ENCODE data around the gene TMEM123. TPM values are rescaled to one million over a fixed set of nuclear protein-coding genes. Genes with fewer than 3 reads are reported as not detected.

The TMEM123 gene
- total and polyA plus RNA-seq, 2 donors (not counting 1 experiment from before 2014, with no cell fraction given): 36.7 to 422 TPM

GRCh38 chr11:102406099-102406498 is 46.5 kb downstream of the TMEM123 start:
- Mint-ChIP-seq H3K27ac (no peak overlapping the region), H3K27me3 (no peaks in the 10 kb centered on the region)

More at GRCh38 chr11:102406099-102406498, 46.5 kb downstream of the TMEM123 start:
- ChIA-PET CTCF (interaction anchor here (0.6 to 1.6 kb wide), 6 partner anchors 10 to 204 kb away, joined by 3 to 7 read pairs (median 4); no protein-coding TSS in a partner anchor), POLR2A (interaction anchor here (0.7 kb wide), 1 partner anchor 90 kb away, joined by 3 read pairs; no protein-coding TSS in a partner anchor)
- Histone ChIP-seq H3K27me3 (replicated peaks in 1 of 4; ENCODE audit: control extremely low read depth in 1 of 4, control insufficient read depth in 3 of 4, insufficient read depth in 4 of 4, low read length in 3 of 4) (no peaks in the 10 kb centered on the region), H3K4me3 (ENCODE audit: control extremely low read depth in 1 of 5, extremely low read depth in 1 of 5, insufficient read depth in 1 of 5, low read depth in 2 of 5, low read length in 4 of 5) (no peak overlapping the region), H4K20me1 (ENCODE audit: control insufficient read depth, insufficient read depth, low read length, poor library complexity, severe bottlenecking) (peaks cover 28% of the 10 kb centered on the region), H3K9ac (ENCODE audit: low read length) (no peak overlapping the region), H3K36me3 (replicated peaks in 1 of 2; ENCODE audit: control extremely low read depth in 1 of 2, control insufficient read depth in 1 of 2, extremely low read depth in 1 of 2, insufficient read depth in 2 of 2, low read length in 1 of 2) (peaks cover 0 to 21% of the 10 kb centered on the region in 2 experiments), H3K9me3 (ENCODE audit: control extremely low read depth in 1 of 3, control insufficient read depth in 2 of 3, insufficient read depth in 1 of 3, low read length in 2 of 3) (no peaks in the 10 kb centered on the region), H3K4me1 (ENCODE audit: control insufficient read depth in 2 of 2, insufficient read depth in 2 of 2, low read length in 2 of 2) (no peaks in the 10 kb centered on the region), H2AFZ (ENCODE audit: insufficient read depth, low read depth, low read length, poor library complexity, severe bottlenecking) (no peak overlapping the region), H3K79me2 (ENCODE audit: control insufficient read depth, insufficient read depth, low read length) (peaks cover 56% of the 10 kb centered on the region), H3K27ac (ENCODE audit: low read length in 2 of 2) (peak overlapping the region in 1 of 2 donors; percentile 5), H3K4me2 (replicated peaks; ENCODE audit: low read depth, low read length, poor library complexity, severe bottlenecking) (no peak overlapping the region)
- WGBS (ENCODE audit: insufficient coverage): no CpG with 5 or more reads among the region's 2 CpGs
- no peak overlapping the region for H3K4me3 Mint-ChIP-seq
- no peaks in the 10 kb centered on the region for H3K9me3 Mint-ChIP-seq (ENCODE audit: insufficient read depth)
- TF ChIP-seq CTCF (IDR thresholded peaks at IDR 0.05) (no peak), EZH2 (IDR thresholded peaks at IDR 0.05; ENCODE audit: borderline replicate concordance, insufficient read depth, low read depth, low read length, poor library complexity, severe bottlenecking) (no peak)
- ATAC-seq (ENCODE audit: low read depth) (no peak), DNase-seq (no peak)
- intact Hi-C loops (cut with micrococcal nuclease): no loop called here
- H3K4me1 Mint-ChIP-seq: peaks cover 33% of the 10 kb centered on the region

All from B cell (primary cell).